Measurements from ENCODE around the gene MAP1LC3B.

Gene MAP1LC3B

GRCh38 chr16:87426423-87427215, 34.5 kb downstream of the MAP1LC3B start:
- Histone ChIP-seq H3K27me3 (ENCODE audit: insufficient read depth, poor library complexity, severe bottlenecking) (no peaks in the 10 kb centered on the region), H3K4me1 (ENCODE audit: insufficient read depth, poor library complexity, severe bottlenecking) (peaks cover 2% of the 10 kb centered on the region), H3K4me3 (ENCODE audit: severe bottlenecking) (no peak overlapping the region), H3K27ac (ENCODE audit: poor library complexity, severe bottlenecking) (no peak overlapping the region), H3K9me3 (ENCODE audit: severe bottlenecking) (no peaks in the 10 kb centered on the region), H3K36me3 (ENCODE audit: low read depth) (peaks cover 23% of the 10 kb centered on the region)
- no peak for TF ChIP-seq CTCF (IDR thresholded peaks at IDR 0.05; ENCODE audit: poor library complexity, severe bottlenecking)
- DNase-seq (ENCODE audit: low spot score) = peak; percentile 52
- no peak for ATAC-seq (ENCODE audit: low read depth)

- H3K27me3 ChIP-seq (ENCODE audit: insufficient read depth, poor library complexity, severe bottlenecking) = no peaks in the 10 kb centered on the region
- H3K9me3 ChIP-seq (ENCODE audit: severe bottlenecking) = no peaks in the 10 kb centered on the region
- H3K36me3 ChIP-seq (ENCODE audit: low read depth) = peaks cover 7% of the 10 kb centered on the region; the same call in 1 of the 2 replicates
- ATAC-seq (ENCODE audit: low read depth) = peak; percentile 77
- peak overlapping the region; percentile 25 for H3K27ac ChIP-seq (ENCODE audit: poor library complexity, severe bottlenecking)
- no peak for DNase-seq (ENCODE audit: low spot score)
- no peak for TF ChIP-seq CTCF (IDR thresholded peaks at IDR 0.05; ENCODE audit: poor library complexity, severe bottlenecking)
- H3K4me1 ChIP-seq (ENCODE audit: insufficient read depth, poor library complexity, severe bottlenecking) = peaks cover 23% of the 10 kb centered on the region
- H3K4me3 ChIP-seq (ENCODE audit: severe bottlenecking) = no peak overlapping the region
Observed at GRCh38 chr16:87431926-87432325, 39.8 kb downstream of the MAP1LC3B start.

GRCh38 chr16:87432330-87432915, 40.3 kb downstream of the MAP1LC3B start:
- Histone ChIP-seq H3K27me3 (ENCODE audit: insufficient read depth, poor library complexity, severe bottlenecking) (no peaks in the 10 kb centered on the region), H3K4me1 (ENCODE audit: insufficient read depth, poor library complexity, severe bottlenecking) (peaks cover 23% of the 10 kb centered on the region), H3K4me3 (ENCODE audit: severe bottlenecking) (no peak overlapping the region), H3K36me3 (ENCODE audit: low read depth) (peaks cover 7% of the 10 kb centered on the region; the same call in 1 of the 2 replicates), H3K27ac (ENCODE audit: poor library complexity, severe bottlenecking) (peak overlapping the region; percentile 25), H3K9me3 (ENCODE audit: severe bottlenecking) (no peaks in the 10 kb centered on the region)
- ATAC-seq (ENCODE audit: low read depth) (no peak), DNase-seq (ENCODE audit: low spot score) (no peak)
- TF ChIP-seq CTCF (IDR thresholded peaks at IDR 0.05; ENCODE audit: poor library complexity, severe bottlenecking) = no peak

GRCh38 chr16:87434146-87434667, 42.1 kb downstream of the MAP1LC3B start:
- H3K27ac ChIP-seq (ENCODE audit: poor library complexity, severe bottlenecking) = no peak overlapping the region
- no peak overlapping the region for H3K4me3 ChIP-seq (ENCODE audit: severe bottlenecking)
- ATAC-seq (ENCODE audit: low read depth) = no peak
- peaks cover 23% of the 10 kb centered on the region for H3K4me1 ChIP-seq (ENCODE audit: insufficient read depth, poor library complexity, severe bottlenecking)
- no peak for DNase-seq (ENCODE audit: low spot score)
- H3K36me3 ChIP-seq (ENCODE audit: low read depth) = peaks cover 7% of the 10 kb centered on the region; the same call in 1 of the 2 replicates
- no peaks in the 10 kb centered on the region for H3K9me3 ChIP-seq (ENCODE audit: severe bottlenecking)
- TF ChIP-seq CTCF (IDR thresholded peaks at IDR 0.05; ENCODE audit: poor library complexity, severe bottlenecking) = no peak
- H3K27me3 ChIP-seq (ENCODE audit: insufficient read depth, poor library complexity, severe bottlenecking) = no peaks in the 10 kb centered on the region
